Thyroid gland (tissue), 4 donors: ENCODE results near the gene KRTAP2-3. TPM values are rescaled to one million over a fixed set of nuclear protein-coding genes. Genes with fewer than 3 reads are reported as not detected.
"Not testable (repeated sequence)": the region's sequence is repeated elsewhere in the genome, so short reads cannot be mapped to it uniquely, and the experiment has no call there.

ENCODE experiments used
- DNase-seq, 2 donors: peaks; one replicate each; pipeline ENCODE4 v3.0.0-alpha.2; 2019
- H3K27ac ChIP-seq, 3 donors: fragments of 200-600 bp; sonication (generic); 1 replicate in 2 of 3; 2 replicates in 1 of 3; pipeline ENCODE4 v1.5.1; 2016 to 2019; ENCODE audit warnings: mild to moderate bottlenecking in 1 of 3, moderate library complexity in 1 of 3
- H3K27me3 ChIP-seq: fragments of 200-600 bp; sonication (generic); one replicate; pipeline ENCODE4 v1.5.1; 2019
- H3K36me3 ChIP-seq, 2 donors: fragments of 200-600 bp; sonication (generic); one replicate each; pipeline ENCODE4 v1.5.1; 2016 to 2019
- H3K4me1 ChIP-seq, 2 donors: fragments of 200-600 bp; sonication (generic); one replicate each; pipeline ENCODE4 v1.5.1; 2017 to 2019
- H3K4me3 ChIP-seq, 3 donors: fragments of 200-600 bp; sonication (generic); replicated peaks in 1 of 3; 1 replicate in 2 of 3; 2 replicates in 1 of 3; pipeline ENCODE4 v1.5.1; 2016; ENCODE audit warnings: mild to moderate bottlenecking in 1 of 3
- H3K9me3 ChIP-seq: fragments of 200-600 bp; sonication (generic); one replicate; pipeline ENCODE4 v1.5.1; 2017
- POLR2A ChIP-seq, 2 donors: fragments of 450-650 bp; IDR thresholded peaks; one replicate each; pipeline ENCODE4 v1.6.1; 2017; ENCODE audit warnings: antibody characterized with exemption in 2 of 2, mild to moderate bottlenecking in 2 of 2, moderate library complexity in 1 of 2
- WGBS, 2 donors: methylation state at CpG; one replicate each; pipeline ENCODE4 v1.1.5; 2017; 5-methylcytosine and 5-hydroxymethylcytosine counted together
- intact Hi-C: fragments of 100-400 bp; cut with DNase I; formaldehyde crosslinking; loops from one replicate; pipeline ENCODE4 v1.15.1; 2023
- total RNA-seq, 4 donors: library from RNA; depleted of rRNA; stranded (reverse); fragments of >200 nt; gene quantifications; one replicate each; pipeline ENCODE4 v1.2.3, GENCODE V29; 2016
- TF ChIP-seq, protein P1 (sequence below), 6 experiments: fragments of 200-600 bp in 3 of 6; fragments of 450-650 bp in 3 of 6; sonication (generic) in 3 of 6; IDR thresholded peaks; one replicate each; pipeline ENCODE4 v1.5.1; 2016 to 2019; ENCODE audit warnings: antibody characterized with exemption in 6 of 6, mild to moderate bottlenecking in 2 of 6, inconsistent platforms in 1 of 6, moderate library complexity in 1 of 6

Gene KRTAP2-3
- total RNA-seq, 4 donors from 2014 or later: not detected

DNA sequence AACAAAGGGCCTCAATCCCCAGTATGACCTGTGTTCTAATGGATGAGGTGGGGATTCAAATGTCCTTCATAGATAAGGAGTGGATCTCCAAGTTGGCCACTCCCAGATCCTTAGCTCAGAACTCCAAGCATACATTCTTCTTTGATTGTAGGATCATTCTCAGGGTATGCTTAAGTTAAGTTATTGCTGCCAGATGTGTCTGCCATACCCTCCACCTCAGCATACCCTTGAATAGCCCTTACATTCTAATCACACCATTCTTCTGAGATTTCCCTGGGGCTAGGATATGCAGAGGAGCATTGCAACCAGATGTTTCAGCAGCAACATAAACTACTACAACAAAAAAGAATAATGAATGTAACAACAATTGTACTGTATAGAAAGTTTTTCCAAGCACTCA is 7.4 kb upstream of the KRTAP2-3 start:
- Histone ChIP-seq H3K27ac (no peak overlapping the region), H3K4me3 (no peak overlapping the region), H3K4me1 (no peaks in the 10 kb centered on the region), H3K9me3 (no peaks in the 10 kb centered on the region), H3K27me3 (no peaks in the 10 kb centered on the region), H3K36me3 (no peaks in the 10 kb centered on the region)
- TF ChIP-seq POLR2A (IDR thresholded peaks at IDR 0.05): no peak
- TF ChIP-seq, protein P1, sequence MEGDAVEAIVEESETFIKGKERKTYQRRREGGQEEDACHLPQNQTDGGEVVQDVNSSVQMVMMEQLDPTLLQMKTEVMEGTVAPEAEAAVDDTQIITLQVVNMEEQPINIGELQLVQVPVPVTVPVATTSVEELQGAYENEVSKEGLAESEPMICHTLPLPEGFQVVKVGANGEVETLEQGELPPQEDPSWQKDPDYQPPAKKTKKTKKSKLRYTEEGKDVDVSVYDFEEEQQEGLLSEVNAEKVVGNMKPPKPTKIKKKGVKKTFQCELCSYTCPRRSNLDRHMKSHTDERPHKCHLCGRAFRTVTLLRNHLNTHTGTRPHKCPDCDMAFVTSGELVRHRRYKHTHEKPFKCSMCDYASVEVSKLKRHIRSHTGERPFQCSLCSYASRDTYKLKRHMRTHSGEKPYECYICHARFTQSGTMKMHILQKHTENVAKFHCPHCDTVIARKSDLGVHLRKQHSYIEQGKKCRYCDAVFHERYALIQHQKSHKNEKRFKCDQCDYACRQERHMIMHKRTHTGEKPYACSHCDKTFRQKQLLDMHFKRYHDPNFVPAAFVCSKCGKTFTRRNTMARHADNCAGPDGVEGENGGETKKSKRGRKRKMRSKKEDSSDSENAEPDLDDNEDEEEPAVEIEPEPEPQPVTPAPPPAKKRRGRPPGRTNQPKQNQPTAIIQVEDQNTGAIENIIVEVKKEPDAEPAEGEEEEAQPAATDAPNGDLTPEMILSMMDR (IDR thresholded peaks at IDR 0.05): no peak
- no peak for DNase-seq
- intact Hi-C loops: no loop called here

- no peak within 1 kb of the TSS for H3K27ac ChIP-seq
- intact Hi-C loops: no loop called here
- no peaks in the 10 kb centered on the region for H3K36me3 ChIP-seq
- no peak within 1 kb of the TSS for H3K4me3 ChIP-seq
- no peak for DNase-seq
- H3K9me3 ChIP-seq: no peaks in the 10 kb centered on the region
- H3K27me3 ChIP-seq: no peaks in the 10 kb centered on the region
- 95 to 96% methylated on average over 5 of the region's 6 CpGs for WGBS, 2 donors
- TF ChIP-seq, protein P1 (IDR thresholded peaks at IDR 0.05): no peak
- no peak for TF ChIP-seq POLR2A (IDR thresholded peaks at IDR 0.05)
- no peaks in the 10 kb centered on the region for H3K4me1 ChIP-seq
Observed at GRCh38 chr17:41065829-41066624, 6.1 kb upstream of the KRTAP2-3 start, which contains the start of gene KRTAP2-4. Gene KRTAP2-4 (minus strand): TSS chr17:41065879. CDS start chr17:41065845, 34 bp downstream.

GRCh38 chr17:41065016-41065689 is 5.2 kb upstream of the KRTAP2-3 start:
- DNase-seq, H3K27me3 ChIP-seq, H3K27ac ChIP-seq, H3K4me3 ChIP-seq, H3K4me1 ChIP-seq, H3K36me3 ChIP-seq, intact Hi-C loops, H3K9me3 ChIP-seq: not testable (repeated sequence)
- 65 to 77% methylated on average over 7 of the region's 16 CpGs for WGBS, 2 donors

- Histone ChIP-seq H3K36me3 (no peaks in the 10 kb centered on the region), H3K9me3 (no peaks in the 10 kb centered on the region), H3K27me3 (no peaks in the 10 kb centered on the region), H3K4me1 (no peaks in the 10 kb centered on the region), H3K27ac (no peak overlapping the region), H3K4me3 (no peak overlapping the region)
- 86% methylated on average over 1 of the region's 1 CpG for WGBS, 2 donors
- no peak for DNase-seq
- intact Hi-C loops: no loop called here
- TF ChIP-seq, protein P1 (IDR thresholded peaks at IDR 0.05): no peak
- no peak for TF ChIP-seq POLR2A (IDR thresholded peaks at IDR 0.05)
Observed at GRCh38 chr17:41064301-41064700, 4.4 kb upstream of the KRTAP2-3 start.

DNA sequence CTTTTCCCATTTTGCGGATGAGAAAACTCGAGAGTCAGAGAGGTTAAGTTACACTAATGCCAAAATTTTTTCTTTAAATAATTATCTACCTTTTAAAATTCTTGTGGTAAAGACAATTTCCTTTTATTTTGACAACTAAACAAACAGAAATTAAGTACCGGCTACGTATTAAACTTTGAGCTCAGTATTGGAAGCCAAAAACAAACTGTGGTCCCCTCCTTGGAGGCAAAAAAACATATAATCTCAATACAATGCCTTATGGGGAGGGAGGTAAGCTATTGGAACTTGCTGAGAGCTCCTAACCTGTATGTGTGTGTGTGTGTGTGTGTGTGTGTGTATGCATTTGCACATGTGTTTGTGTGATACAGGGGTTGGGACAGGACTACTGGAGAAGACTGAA is 3.5 kb upstream of the KRTAP2-3 start:
- Histone ChIP-seq H3K4me3 (no peak overlapping the region), H3K36me3 (no peaks in the 10 kb centered on the region), H3K27ac (no peak overlapping the region), H3K27me3 (no peaks in the 10 kb centered on the region), H3K4me1 (no peaks in the 10 kb centered on the region), H3K9me3 (no peaks in the 10 kb centered on the region)
- TF ChIP-seq, protein P1 (IDR thresholded peaks at IDR 0.05): no peak
- no peak for TF ChIP-seq POLR2A (IDR thresholded peaks at IDR 0.05)
- 69 to 79% methylated on average over 4 of the region's 4 CpGs for WGBS, 2 donors
- intact Hi-C loops: no loop called here
- no peak for DNase-seq
